Kidney epithelial cell (primary cell): ENCODE data around the gene ACOT12. TPM values are rescaled to one million over a fixed set of nuclear protein-coding genes. Genes with fewer than 3 reads are reported as not detected.

Experiments used
- DNase-seq: peaks from one replicate; pipeline ENCODE4 v3.0.0-alpha.2; 2010; ENCODE audit warnings: low read depth
- H3K27me3 ChIP-seq: 2 replicates; pipeline ENCODE4 v1.6.0; 2011; ENCODE audit warnings: low read length; ENCODE audit not compliant: control insufficient read depth, insufficient read depth
- H3K36me3 ChIP-seq: 2 replicates; pipeline ENCODE4 v1.5.1; 2011; ENCODE audit warnings: low read length; ENCODE audit not compliant: control insufficient read depth, insufficient read depth
- H3K4me3 ChIP-seq: 2 replicates; pipeline ENCODE4 v1.5.1; 2011; ENCODE audit warnings: low read depth, mild to moderate bottlenecking, control low read depth, low read length
- total RNA-seq: library from RNA; depleted of rRNA; stranded (reverse); fragments of >200 nt; gene quantifications from 2 replicates; pipeline ENCODE4 v1.2.3, GENCODE V29; 2015
- TF ChIP-seq, protein P1 (sequence below): IDR thresholded peaks from 2 replicates; pipeline ENCODE4 v1.5.1; 2011; ENCODE audit warnings: mild to moderate bottlenecking, moderate library complexity, low read length, control low read depth, inconsistent platforms; ENCODE audit not compliant: insufficient read depth, poor library complexity, severe bottlenecking

ACOT12 gene
- total RNA-seq, 1 donor from 2014 or later, result not detected

DNA sequence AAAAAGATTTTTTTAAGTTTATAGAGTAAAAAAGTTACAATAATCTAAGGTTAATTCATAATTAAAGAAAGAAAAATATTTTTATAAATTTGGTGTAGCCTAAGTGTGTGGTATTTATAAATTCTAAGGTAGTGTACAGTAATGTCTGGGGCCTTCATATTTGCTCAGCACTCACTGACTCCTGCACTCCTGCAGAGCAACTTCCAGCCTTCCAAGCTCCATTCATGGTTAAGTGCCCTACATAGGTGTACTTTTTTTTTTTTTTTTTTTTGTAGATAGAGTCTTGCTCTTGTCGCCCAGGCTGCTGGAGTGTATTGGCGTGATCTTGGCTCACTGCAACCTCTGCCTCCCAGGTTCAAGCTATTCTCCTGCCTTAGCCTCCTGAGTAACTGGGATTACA lies 10.1 kb downstream of the ACOT12 start:
- Histone ChIP-seq H3K4me3 (no peak overlapping the region), H3K36me3 (no peaks in the 10 kb centered on the region), H3K27me3 (no peaks in the 10 kb centered on the region)
- TF ChIP-seq, protein P1, sequence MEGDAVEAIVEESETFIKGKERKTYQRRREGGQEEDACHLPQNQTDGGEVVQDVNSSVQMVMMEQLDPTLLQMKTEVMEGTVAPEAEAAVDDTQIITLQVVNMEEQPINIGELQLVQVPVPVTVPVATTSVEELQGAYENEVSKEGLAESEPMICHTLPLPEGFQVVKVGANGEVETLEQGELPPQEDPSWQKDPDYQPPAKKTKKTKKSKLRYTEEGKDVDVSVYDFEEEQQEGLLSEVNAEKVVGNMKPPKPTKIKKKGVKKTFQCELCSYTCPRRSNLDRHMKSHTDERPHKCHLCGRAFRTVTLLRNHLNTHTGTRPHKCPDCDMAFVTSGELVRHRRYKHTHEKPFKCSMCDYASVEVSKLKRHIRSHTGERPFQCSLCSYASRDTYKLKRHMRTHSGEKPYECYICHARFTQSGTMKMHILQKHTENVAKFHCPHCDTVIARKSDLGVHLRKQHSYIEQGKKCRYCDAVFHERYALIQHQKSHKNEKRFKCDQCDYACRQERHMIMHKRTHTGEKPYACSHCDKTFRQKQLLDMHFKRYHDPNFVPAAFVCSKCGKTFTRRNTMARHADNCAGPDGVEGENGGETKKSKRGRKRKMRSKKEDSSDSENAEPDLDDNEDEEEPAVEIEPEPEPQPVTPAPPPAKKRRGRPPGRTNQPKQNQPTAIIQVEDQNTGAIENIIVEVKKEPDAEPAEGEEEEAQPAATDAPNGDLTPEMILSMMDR, result no peak
- DNase-seq, result no peak

DNA sequence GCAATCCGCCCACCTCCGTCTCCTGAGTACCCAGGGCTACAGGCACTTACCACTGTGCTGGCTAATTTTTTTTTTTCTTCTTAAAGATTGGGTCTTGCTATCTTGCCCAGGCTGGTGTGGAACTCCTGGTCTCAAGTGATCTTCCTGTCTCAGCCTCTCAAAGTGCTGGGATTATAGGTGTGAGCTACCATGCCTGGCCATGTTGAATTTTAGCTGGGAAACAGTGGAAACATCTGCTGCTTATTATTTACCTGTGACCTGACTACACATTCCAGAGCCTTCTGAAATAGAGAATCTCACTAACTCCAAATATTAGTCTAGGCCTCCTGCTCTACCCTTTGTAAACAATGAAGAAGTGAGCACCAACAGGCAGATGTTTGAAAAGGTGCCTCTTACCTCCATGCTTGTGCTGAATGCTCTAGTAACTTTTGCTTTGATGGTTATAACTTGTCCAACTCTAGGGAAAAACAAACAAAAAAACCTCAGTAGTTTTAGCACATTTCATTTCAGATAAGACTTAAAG lies 22.5 kb downstream of the ACOT12 start:
- DNase-seq, result no peak
- Histone ChIP-seq H3K4me3 (no peak overlapping the region), H3K27me3 (no peaks in the 10 kb centered on the region), H3K36me3 (no peaks in the 10 kb centered on the region)
- TF ChIP-seq, protein P1, result no peak

DNA sequence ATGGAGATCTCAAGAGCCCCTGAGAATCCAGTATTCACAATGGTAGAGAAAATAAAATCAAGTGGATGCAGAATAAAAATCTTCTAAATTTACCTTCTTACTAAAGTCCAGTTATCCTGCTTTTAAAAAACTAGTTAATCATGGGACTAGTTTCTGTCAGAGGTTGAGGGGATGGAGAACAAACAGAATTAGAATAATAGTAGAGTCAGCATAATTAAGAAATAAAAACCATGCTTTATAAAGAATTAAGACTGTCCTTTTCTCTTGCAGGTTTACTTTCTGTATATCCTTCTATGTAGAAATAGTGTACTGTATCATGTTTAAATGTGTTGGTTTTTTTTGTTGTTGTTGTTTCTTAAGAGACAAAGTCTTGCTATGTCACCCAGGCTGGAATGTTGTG lies 23.0 kb downstream of the ACOT12 start:
- H3K27me3 ChIP-seq, result no peaks in the 10 kb centered on the region
- no peak for DNase-seq
- H3K4me3 ChIP-seq, result no peak overlapping the region
- H3K36me3 ChIP-seq, result no peaks in the 10 kb centered on the region
- TF ChIP-seq, protein P1, result no peak

DNA sequence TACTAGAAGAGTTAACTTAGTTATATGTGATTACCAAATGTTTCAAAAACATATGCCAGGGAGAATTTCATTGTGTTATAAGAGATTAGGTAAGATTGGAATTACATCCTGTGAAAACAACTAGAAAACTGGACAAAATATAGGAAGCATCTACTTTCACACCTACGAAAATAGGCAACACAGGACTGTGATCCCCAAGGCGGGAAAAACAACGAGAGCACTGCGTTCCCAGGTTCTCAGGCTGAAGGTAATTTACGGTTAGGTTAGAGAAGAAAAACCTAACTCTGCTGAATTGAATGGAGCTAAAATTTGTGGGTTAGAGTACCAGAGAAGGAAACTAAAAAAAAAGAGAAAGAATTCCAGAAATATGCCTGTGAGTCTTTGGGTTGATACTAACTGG lies 28.4 kb downstream of the ACOT12 start:
- no peaks in the 10 kb centered on the region for H3K36me3 ChIP-seq
- DNase-seq, result no peak
- H3K27me3 ChIP-seq, result no peaks in the 10 kb centered on the region
- TF ChIP-seq, protein P1, result no peak
- H3K4me3 ChIP-seq, result no peak overlapping the region

DNA sequence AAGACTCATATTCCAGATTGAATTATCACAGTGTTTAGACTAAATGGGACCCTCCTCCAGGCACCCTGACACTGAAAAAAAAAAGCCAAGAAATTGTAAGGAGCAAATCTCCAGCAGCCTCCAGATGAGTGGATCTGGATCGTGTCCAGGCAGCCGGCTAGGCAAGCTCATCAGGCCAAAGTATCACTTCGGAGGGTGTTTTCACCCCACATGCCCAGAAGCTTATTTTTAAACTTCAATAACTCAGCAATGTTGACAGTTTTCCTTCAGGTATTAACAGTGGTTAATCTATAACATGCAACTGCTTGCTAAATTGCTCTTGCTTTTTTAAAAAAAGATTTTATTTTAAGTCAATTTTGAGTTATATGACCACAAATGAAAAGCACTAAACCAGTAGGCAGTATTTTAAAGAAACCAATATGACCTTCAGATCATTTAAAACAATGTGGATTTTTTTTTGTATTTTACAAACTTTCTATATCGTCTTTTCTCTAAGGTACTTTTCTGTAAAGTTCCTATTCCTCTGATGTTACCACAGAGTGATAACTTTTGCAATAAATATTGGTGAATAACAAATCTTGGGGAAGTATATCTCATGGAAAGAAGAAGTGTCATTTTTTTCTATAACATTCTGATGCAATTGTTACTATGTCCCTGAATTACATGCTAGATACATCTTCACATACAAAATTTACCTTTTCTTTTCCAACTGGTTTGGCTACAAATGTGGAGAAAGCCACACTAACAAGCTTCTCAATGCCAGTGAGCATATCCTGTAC lies 30.7 kb downstream of the ACOT12 start:
- no peak overlapping the region for H3K4me3 ChIP-seq
- no peaks in the 10 kb centered on the region for H3K36me3 ChIP-seq
- no peak for DNase-seq
- TF ChIP-seq, protein P1, result no peak
- no peaks in the 10 kb centered on the region for H3K27me3 ChIP-seq

DNA sequence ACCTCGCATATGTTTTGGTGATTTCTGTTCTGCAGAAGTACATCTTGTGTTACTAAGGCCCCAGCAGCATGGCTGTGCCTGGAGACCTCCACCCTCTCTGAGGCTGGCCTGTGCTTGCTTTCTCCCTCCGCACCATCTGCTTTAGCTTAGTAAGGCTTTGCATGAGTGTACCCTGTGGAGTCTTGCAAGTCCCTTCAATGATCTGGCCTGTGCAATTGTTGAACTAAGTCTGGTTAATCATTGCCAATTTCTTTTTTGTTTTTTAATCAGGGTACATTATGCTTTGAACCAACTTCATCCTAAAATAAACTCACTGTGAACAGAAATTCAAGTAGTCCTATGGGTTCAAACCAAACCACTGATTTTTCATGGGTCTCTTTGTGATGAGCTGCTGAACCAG lies 32.3 kb downstream of the ACOT12 start:
- no peaks in the 10 kb centered on the region for H3K36me3 ChIP-seq
- H3K27me3 ChIP-seq, result no peaks in the 10 kb centered on the region
- TF ChIP-seq, protein P1, result no peak
- no peak overlapping the region for H3K4me3 ChIP-seq
- no peak for DNase-seq
